Gastroesophageal sphincter (tissue), 4 donors: Measurements from ENCODE around the gene HSFX2. TPM values are rescaled to one million over a fixed set of nuclear protein-coding genes. Genes with fewer than 3 reads are reported as not detected.

Experiments
- ATAC-seq: fragments of 150-250 bp; one replicate; pipeline ENCODE4 v1.9.1; 2016; ENCODE audit warnings: mild to moderate bottlenecking, moderate library complexity
- H3K27ac ChIP-seq, 4 donors: fragments of 200-600 bp; sonication (generic) in 3 of 4; 1 replicate in 3 of 4; 2 replicates in 1 of 4; pipeline ENCODE4 v1.5.1; 2016 to 2019
- H3K27me3 ChIP-seq: fragments of 200-600 bp; sonication (generic); one replicate; pipeline ENCODE4 v1.5.1; 2019
- H3K36me3 ChIP-seq, 2 donors: fragments of 200-600 bp; sonication (generic); one replicate each; pipeline ENCODE4 v1.5.1; 2019; ENCODE audit warnings: control low read depth in 1 of 2
- H3K4me1 ChIP-seq, 3 donors: fragments of 200-600 bp; sonication (generic); 1 replicate in 2 of 3; 2 replicates in 1 of 3; pipeline ENCODE4 v1.5.1; 2016 to 2019; ENCODE audit warnings: control low read depth in 2 of 3
- H3K4me3 ChIP-seq, 2 donors: fragments of 200-600 bp; sonication (generic); one replicate each; pipeline ENCODE4 v1.5.1; 2019; ENCODE audit warnings: mild to moderate bottlenecking in 1 of 2, moderate library complexity in 1 of 2
- H3K9me3 ChIP-seq, 3 donors: fragments of 200-600 bp; sonication (generic); one replicate each; pipeline ENCODE4 v1.5.1; 2017 to 2019; ENCODE audit warnings: control low read depth in 2 of 3
- EP300 ChIP-seq: sonication (generic); formaldehyde crosslinking; IDR thresholded peaks from one replicate; pipeline ENCODE4 v1.6.1; 2017; ENCODE audit warnings: antibody characterized with exemption, mild to moderate bottlenecking
- POLR2A ChIP-seq, 2 donors: fragments of 450-650 bp; IDR thresholded peaks; one replicate each; pipeline ENCODE4 v1.6.1; 2017; ENCODE audit warnings: antibody characterized with exemption in 2 of 2, mild to moderate bottlenecking in 2 of 2, moderate library complexity in 1 of 2
- POLR2AphosphoS5 ChIP-seq: sonication (generic); formaldehyde crosslinking; IDR thresholded peaks from one replicate; pipeline ENCODE4 v1.6.1; 2017; ENCODE audit warnings: antibody characterized with exemption
- WGBS, 2 donors: methylation state at CpG; one replicate each; pipeline ENCODE4 v1.1.5; 2018; ENCODE audit warnings: low coverage in 1 of 2; 5-methylcytosine and 5-hydroxymethylcytosine counted together
- total RNA-seq, 4 donors: library from RNA; depleted of rRNA; stranded (reverse); fragments of >200 nt; gene quantifications; one replicate each; pipeline ENCODE4 v1.1.0, GENCODE V29; 2016
- TF ChIP-seq, protein P1 (sequence below), 4 experiments: fragments of 200-600 bp in 2 of 4; fragments of 450-650 bp in 2 of 4; sonication (generic) in 1 of 4; IDR thresholded peaks; one replicate each; pipeline ENCODE4 v1.5.1; 2017 to 2019; ENCODE audit warnings: antibody characterized with exemption in 4 of 4, mild to moderate bottlenecking in 2 of 4, moderate library complexity in 2 of 4

HSFX2 gene
- total RNA-seq, 4 donors from 2014 or later, result not detected

DNA sequence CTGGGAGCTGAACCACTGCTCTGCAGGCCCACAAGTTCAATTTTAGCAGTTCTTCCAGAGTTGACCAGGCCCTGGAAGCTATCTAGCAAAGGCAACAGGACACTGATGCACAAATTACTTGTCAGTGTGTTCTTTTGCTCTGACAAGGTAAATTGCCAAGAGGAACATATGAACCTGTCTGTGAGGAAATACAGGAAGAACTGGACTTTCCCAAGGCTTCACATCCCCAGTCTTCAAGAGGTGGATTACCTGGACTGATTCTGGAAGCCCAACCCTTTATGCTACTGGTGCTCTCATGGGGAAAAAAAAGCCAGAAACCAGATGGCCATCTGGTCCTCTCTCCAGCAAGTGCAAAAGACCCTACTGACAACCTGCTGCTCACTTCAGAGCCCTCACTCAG, 38.4 kb upstream of the HSFX2 start:
- H3K27me3 ChIP-seq, result no peaks in the 10 kb centered on the region
- TF ChIP-seq, protein P1, sequence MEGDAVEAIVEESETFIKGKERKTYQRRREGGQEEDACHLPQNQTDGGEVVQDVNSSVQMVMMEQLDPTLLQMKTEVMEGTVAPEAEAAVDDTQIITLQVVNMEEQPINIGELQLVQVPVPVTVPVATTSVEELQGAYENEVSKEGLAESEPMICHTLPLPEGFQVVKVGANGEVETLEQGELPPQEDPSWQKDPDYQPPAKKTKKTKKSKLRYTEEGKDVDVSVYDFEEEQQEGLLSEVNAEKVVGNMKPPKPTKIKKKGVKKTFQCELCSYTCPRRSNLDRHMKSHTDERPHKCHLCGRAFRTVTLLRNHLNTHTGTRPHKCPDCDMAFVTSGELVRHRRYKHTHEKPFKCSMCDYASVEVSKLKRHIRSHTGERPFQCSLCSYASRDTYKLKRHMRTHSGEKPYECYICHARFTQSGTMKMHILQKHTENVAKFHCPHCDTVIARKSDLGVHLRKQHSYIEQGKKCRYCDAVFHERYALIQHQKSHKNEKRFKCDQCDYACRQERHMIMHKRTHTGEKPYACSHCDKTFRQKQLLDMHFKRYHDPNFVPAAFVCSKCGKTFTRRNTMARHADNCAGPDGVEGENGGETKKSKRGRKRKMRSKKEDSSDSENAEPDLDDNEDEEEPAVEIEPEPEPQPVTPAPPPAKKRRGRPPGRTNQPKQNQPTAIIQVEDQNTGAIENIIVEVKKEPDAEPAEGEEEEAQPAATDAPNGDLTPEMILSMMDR (IDR thresholded peaks at IDR 0.05), result no peak
- no peak for TF ChIP-seq EP300
- no peak for TF ChIP-seq POLR2A (IDR thresholded peaks at IDR 0.05)
- no peak for TF ChIP-seq POLR2AphosphoS5
- H3K4me3 ChIP-seq, result no peak overlapping the region
- no peaks in the 10 kb centered on the region for H3K36me3 ChIP-seq
- no peaks in the 10 kb centered on the region for H3K9me3 ChIP-seq
- H3K4me1 ChIP-seq, result peaks cover 0 to 27% (median 0%) of the 10 kb centered on the region in 3 donors
- no peak for ATAC-seq
- H3K27ac ChIP-seq, result no peak overlapping the region

GRCh38 chrX:149631234-149632165, 36.4 kb upstream of the HSFX2 start, which contains the start of gene TMEM185A:
Gene TMEM185A (minus strand): TSS chrX:149631792. CDS start chrX:149631580, 212 bp downstream.
- 17% methylated on average over 1 of the region's 102 CpGs; no CpG with 5 or more reads in 1 of the 2 donors for WGBS, 2 donors

DNA sequence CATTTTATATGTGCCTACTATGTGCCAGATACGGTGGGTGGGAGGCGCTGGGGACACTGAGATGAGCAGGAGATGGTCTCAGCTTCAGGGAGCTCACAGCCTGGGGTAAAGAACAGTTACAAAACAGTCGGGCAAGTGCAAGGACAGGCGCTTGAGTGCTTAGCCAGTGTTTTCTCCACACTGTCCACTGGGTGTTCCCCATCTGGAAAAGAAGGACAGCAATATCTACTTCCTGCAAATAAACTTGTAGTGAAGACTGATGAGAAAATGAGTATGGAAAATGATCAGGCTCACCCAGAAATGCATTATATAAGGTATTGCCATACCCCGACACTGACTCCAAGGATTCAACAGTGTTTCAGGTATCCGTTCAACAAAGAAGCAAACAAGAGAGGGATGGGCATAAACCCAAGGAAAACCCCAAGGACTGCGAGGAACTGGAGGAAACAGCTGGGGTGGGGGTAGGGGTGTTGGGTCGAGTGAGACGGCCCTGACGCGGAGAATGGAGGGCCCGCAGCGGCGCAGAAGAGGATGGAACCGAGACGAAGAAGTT, 35.6 kb upstream of the HSFX2 start:
- Histone ChIP-seq H3K9me3 (no peaks in the 10 kb centered on the region), H3K4me3 (peak overlapping the region; percentile 77 to 96), H3K27ac (peak overlapping the region; percentile 15 to 84 (median 76)), H3K36me3 (no peaks in the 10 kb centered on the region), H3K4me1 (peaks cover 0 to 30% (median 0%) of the 10 kb centered on the region in 3 donors), H3K27me3 (no peaks in the 10 kb centered on the region)
- TF ChIP-seq POLR2AphosphoS5 (no peak), POLR2A (IDR thresholded peaks at IDR 0.05) (no peak)
- TF ChIP-seq, protein P1 (IDR thresholded peaks at IDR 0.05), result peak in 2 of 4 experiments; percentile 9 to 16
- 7 to 37% methylated on average over 5 to 10 of the region's 16 CpGs for WGBS, 2 donors
- ATAC-seq, result peak; percentile 65

More at GRCh38 chrX:149631234-149632165, 36.4 kb upstream of the HSFX2 start, which contains the start of gene TMEM185A:
- TF ChIP-seq POLR2A (IDR thresholded peaks at IDR 0.05) (no peak), POLR2AphosphoS5 (peak; percentile 26)
- H3K36me3 ChIP-seq, result no peaks in the 10 kb centered on the region
- H3K4me1 ChIP-seq, result peaks cover 0 to 27% (median 0%) of the 10 kb centered on the region in 3 donors
- peak within 1 kb of the TSS; percentile 15 to 84 (median 76) for H3K27ac ChIP-seq
- ATAC-seq, result peak; percentile 71
- H3K9me3 ChIP-seq, result no peaks in the 10 kb centered on the region
- peak within 1 kb of the TSS; percentile 77 to 96 for H3K4me3 ChIP-seq
- H3K27me3 ChIP-seq, result no peaks in the 10 kb centered on the region

- no peak for ATAC-seq
- TF ChIP-seq, protein P1 (IDR thresholded peaks at IDR 0.05), result no peak
- TF ChIP-seq EP300 (no peak), POLR2A (IDR thresholded peaks at IDR 0.05) (no peak), POLR2AphosphoS5 (no peak)
- H3K27ac ChIP-seq, result peak overlapping the region in 1 of 4 donors; percentile 79
- H3K4me1 ChIP-seq, result peaks cover 0 to 30% (median 0%) of the 10 kb centered on the region in 3 donors
- H3K9me3 ChIP-seq, result no peaks in the 10 kb centered on the region
- no peaks in the 10 kb centered on the region for H3K27me3 ChIP-seq
- H3K4me3 ChIP-seq, result peak overlapping the region in 1 of 2 donors; percentile 77
- no peaks in the 10 kb centered on the region for H3K36me3 ChIP-seq
- whole genome bisulfite sequencing, 2 donors, result 52 to 64% methylated on average over 2 to 4 of the region's 5 CpGs
These were observed 34.7 kb upstream of the HSFX2 start for GRCh38 chrX:149629730-149630387.

- no peaks in the 10 kb centered on the region for H3K27me3 ChIP-seq
- no peak for ATAC-seq
- H3K4me1 ChIP-seq, result peaks cover 0 to 38% (median 0%) of the 10 kb centered on the region in 3 donors
- H3K4me3 ChIP-seq, result no peak overlapping the region
- H3K36me3 ChIP-seq, result no peaks in the 10 kb centered on the region
- TF ChIP-seq EP300 (no peak), POLR2AphosphoS5 (no peak), POLR2A (IDR thresholded peaks at IDR 0.05) (no peak)
- TF ChIP-seq, protein P1 (IDR thresholded peaks at IDR 0.05), result no peak
- 90 to 100% methylated on average over 1 to 2 of the region's 2 CpGs for WGBS, 2 donors
- no peak overlapping the region for H3K27ac ChIP-seq
- no peaks in the 10 kb centered on the region for H3K9me3 ChIP-seq
These were observed 33.7 kb upstream of the HSFX2 start for GRCh38 chrX:149628768-149629167.
